NCI-H2196 treated with DMSO at 0.1 percent for 48 hours (cell line): ENCODE results near the gene TK1.
"Not testable (repeated sequence)": the region's sequence is repeated elsewhere in the genome, so short reads cannot be mapped to it uniquely, and the experiment has no call there.

Source experiments
- DNase-seq: peaks from one replicate; lab custom pipeline; 2025; ENCODE audit not compliant: unreplicated experiment; lab: John Stamatoyannopoulos, UW

TK1 gene

DNA sequence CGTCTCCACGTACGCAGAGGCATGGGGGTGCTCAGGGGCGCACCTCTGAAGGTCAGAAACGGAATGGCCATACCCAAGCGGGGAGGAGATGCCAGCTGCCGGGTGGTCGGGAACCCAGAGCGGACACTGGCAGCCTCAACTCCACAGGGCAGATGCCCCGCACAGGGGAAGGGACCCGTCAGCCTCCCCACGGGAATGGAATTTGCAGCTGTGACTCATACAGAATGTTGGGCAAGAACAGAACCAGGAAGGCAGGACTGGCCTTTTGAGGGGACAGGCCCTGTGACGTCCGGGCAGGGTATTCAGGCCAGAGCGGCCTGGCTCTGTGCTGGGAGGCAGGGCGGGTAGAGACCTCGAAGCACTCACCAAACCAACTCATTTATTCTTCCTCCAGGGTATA is 7.5 kb downstream of the TK1 start:
- DNase-seq = no peak

DNA sequence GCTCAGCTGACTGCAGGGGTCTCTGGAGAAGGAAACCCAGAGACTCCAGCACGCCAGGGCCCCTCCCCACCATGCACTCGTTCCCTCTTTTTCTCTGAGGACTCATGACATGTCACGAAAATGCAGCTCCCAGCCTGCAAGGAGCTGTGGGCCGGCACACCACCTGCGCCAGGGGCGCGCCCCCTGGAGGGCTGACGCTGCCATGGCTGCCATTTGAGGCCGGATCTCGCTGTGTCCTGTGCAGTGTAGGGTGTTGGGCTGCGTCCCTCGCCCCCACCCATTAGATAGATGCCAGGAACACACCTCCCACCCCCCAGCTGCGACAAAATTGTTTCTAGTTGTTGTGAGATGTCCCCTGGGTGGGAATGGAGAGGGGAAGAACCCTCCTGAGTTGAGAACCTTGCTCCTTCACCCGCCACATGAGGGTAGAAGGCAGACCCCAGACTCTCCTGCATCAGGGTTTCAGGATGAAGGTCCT is 10.3 kb downstream of the TK1 start:
- no peak for DNase-seq

DNA sequence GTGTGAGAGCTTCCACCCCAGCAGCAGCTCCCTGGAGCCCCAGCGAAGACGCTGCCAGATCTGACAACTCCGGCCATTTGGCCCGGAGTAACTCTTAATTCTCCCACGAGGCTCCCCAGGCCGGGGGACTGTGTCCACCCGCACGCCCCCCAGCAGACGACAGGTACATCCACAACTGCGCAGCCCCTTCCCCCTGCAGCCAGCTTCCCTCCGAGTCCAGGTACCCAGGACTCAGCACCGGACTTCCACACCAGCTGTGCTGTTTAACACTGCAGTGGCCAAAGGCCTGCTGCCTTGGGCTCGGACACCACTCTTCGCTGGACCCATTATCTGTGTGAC is 11.2 kb downstream of the TK1 start:
- DNase-seq = no peak

DNA sequence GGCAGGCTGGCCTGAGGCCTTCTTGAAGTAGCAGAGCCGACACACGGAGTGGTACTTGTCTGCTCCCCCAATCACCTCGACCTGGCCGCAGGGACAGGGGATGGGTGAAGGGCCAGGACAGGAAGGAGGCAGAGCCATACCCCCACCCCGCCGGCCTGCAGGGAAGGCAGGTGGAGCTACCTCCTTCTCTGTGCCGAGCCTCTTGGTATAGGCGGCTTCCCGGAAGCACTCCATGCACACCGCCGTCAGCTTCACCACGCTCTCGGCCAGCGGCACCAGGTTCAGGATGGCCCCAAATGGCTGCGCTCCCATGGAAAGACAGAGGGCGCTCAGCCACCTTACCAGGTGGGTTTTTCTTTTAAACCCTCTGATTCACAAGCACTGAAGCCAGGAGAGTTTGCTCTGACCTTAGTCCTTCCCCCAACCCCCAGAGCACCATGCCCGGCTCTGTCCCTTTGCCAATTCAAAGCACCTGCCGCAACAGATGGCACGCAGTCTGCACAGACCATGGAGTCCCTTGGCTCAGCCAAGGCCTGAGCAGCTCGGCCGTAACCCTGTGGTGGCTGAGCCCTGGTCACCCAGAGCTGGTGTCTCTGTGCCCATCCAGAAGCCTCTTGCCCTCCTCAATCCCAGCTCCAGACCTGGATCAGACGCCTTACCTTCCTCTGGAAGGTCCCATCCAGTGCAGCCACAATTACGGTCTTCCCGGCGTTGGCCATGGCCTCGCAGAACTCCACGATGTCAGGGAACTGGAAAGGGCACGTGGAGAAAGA is 11.8 kb downstream of the TK1 start:
- peak; percentile 98 for DNase-seq

DNA sequence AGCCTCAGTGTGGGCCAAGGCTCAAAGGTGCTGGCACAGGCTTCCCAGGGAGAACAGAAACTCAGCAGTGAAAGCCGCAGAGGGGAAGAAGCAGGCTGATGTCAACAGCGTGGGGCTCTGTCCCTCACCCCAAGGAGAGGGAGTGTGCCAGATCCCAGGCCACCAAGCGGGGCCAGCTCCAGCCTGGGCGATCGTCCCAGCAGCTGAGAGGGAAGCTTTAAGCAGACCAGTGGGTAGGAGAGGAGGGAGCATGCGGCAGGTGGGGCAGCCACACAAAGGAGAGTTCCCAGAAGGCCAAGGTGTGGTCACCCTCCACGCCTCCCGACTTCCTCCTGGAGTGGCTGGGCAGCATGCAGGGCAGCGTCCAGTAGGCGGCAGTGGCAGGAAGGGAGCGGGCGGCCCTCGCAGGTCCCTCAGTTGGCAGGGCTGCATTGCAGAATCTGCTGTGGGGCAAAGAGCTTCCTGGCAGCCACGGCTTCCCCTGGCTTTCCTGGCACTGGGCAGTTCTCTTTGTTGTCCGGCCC is 12.4 kb downstream of the TK1 start:
- DNase-seq = peak; percentile 99

DNA sequence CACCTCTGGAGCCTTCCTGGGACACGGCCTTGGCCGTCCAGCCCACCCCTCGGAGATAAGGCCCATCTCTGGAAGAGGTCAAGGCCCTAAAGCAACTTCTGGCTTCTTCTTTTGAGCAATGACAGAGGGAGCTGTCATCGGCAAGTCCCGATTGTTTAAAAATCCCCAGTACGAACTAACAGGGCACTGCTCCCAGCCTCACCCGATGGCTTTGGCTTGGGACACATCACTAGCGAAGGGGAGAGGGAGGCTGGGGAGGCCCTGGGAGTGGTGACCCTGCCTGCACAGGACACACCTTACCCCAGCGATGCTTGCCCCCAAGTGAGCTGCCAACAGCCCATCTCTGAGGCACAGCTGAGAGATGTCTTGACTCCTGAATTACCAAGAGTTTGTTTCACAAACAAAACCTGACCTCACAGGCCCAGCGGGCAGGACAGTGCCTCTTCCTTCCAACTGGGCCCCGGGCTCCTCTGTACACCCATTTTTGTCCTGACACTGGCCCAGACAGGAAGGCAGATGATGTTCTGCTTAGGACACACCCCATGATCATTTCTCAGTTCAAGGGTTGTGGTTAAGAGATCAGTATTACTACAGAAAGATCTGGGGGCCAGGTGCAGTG is 13.6 kb downstream of the TK1 start:
- DNase-seq = no peak

DNA sequence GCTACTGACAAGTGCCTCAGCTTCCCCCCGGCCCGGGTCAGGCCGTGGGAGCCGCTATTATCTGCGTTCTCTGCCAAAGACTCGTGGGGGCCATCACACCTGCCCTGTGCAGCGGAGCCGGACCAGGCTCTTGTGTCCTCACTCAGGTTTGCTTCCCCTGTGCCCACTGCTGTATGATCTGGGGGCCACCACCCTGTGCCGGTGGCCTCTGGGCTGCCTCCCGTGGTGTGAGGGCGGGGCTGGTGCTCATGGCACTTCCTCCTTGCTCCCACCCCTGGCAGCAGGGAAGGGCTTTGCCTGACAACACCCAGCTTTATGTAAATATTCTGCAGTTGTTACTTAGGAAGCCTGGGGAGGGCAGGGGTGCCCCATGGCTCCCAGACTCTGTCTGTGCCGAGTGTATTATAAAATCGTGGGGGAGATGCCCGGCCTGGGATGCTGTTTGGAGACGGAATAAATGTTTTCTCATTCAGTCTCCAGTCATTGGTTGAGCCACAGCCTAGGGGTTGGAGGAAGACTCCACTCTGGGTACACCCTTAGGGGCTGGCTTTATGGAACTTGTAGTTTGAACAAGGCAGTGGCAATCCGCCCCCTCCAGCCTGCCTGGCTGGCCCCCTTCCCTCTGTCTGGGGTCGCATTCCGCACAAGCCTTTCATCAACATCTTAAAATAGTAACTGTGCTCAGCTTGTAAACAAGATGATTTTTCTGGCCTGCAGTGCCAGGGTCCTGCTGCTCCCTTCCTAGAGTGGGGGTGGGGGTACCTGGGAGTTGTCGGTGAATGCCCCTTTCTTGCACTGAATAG is 14.4 kb downstream of the TK1 start:
- DNase-seq = no peak

DNA sequence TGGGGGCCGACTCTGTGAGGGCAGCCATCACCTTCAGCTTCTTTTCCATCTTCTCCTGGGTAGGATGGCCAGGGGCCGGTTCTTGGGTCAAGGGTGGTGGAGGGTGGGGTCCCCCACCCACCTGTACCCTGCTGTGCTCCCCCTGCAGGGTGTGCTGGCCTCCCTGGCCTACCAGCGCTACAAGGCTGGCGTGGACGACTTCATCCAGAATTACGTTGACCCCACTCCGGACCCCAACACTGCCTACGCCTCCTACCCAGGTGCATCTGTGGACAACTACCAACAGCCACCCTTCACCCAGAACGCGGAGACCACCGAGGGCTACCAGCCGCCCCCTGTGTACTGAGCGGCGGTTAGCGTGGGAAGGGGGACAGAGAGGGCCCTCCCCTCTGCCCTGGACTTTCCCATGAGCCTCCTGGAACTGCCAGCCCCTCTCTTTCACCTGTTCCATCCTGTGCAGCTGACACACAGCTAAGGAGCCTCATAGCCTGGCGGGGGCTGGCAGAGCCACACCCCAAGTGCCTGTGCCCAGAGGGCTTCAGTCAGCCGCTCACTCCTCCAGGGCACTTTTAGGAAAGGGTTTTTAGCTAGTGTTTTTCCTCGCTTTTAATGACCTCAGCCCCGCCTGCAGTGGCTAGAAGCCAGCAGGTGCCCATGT is 15.1 kb downstream of the TK1 start:
- not testable (repeated sequence) for DNase-seq

DNA sequence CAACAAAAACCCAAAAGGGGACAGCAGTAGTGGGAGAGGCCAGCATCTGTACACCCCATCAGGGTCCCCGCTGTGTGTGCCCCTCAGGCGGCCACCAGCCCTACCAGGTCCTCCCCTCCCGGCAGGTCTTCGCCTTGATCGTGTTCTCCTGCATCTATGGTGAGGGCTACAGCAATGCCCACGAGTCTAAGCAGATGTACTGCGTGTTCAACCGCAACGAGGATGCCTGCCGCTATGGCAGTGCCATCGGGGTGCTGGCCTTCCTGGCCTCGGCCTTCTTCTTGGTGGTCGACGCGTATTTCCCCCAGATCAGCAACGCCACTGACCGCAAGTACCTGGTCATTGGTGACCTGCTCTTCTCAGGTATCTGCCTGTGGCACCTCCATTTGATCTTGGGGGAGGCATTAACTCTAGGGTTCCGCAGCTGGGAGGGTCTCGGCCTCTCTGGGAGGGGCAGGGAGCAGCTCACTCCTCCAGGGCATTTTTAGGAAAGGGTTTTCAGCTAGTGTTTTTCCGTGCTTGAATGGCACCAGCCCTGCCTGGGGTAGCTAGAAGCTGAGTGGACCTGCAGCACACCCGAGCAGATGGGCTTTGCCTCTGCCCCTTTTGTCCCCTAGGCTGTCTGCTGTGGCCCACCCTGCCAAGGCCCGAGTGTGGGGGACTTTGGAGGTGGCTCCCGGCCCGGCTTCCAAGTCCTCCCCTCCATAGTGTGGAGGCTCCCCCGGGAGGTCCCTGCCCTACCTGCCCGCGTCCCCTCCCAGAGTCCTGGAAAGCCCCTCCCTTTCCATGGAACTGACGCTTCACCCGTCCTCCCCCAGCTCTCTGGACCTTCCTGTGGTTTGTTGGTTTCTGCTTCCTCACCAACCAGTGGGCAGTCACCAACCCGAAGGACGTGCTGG is 15.9 kb downstream of the TK1 start:
- DNase-seq = no peak

DNA sequence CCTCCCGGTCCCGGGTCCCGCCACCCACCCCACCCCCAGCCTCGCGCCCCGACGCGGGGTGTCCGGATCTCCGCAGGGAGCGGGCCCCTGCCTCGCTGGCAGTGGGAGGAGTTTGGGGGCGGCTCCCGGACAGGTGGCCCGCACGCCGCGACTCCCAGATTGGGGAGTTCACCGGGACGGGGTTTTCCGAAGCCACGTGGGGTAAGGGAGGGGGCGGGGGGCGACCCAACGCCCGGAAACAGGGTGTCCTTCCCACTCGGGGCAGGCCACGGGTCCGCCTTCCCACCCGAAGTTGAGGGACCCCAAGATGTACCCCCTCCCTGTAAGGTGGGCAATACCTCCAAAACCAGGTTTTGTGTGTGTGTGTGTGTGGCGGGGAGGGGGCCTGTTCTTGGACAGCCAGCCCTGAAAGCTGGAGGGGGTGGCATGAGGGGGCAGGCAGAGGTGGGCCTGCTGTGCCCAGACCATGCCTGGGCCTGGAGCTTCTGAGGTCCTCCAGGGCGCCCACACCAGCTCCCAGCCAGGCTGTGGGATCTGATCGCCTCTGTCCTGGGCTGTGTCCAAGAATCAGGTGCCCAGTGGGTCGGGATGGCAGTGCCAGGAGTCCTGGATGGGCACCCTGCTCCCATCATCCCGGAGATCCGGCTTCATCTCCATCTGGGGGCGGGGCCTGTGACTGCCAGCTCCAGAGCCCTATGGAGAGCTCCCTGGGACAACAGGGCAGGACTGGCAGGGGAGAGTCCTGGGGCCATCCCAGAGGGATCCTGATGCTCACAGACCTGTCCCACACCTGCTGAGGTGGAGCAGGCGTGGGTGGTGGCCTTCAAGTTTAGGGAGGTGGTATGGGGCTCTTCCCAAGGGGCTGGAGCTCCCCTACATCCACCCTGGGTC is 17.7 kb downstream of the TK1 start:
- peak; percentile 62 for DNase-seq

DNA sequence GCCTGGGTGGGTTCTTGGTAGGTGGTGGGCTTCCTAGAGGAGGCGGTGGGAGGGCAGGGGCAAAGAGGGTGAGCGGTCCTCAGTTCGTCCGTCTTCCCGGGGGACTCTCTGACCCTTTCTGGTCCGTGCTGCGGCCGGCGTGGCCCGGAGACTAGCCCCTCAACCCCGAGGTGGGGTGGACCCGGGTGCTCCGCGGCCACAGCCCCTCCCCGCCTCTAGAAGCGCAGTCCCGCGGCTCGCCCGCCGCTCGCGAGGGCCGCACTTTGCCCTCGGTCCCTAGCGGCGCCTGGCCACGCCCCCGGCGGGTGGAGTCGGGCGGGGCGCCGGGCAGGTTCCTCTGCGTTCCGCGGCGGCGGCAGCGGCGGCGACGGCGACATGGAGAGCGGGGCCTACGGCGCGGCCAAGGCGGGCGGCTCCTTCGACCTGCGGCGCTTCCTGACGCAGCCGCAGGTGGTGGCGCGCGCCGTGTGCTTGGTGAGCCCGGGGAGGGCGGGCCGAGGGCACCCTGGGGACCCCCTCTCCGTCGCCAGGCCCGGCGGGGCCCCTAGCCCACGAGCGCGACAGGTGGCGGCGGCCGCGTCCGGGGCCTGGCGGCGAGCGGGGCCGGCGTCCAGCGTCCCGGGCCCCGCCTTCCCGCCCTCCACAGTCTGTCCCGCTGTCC is 18.5 kb downstream of the TK1 start, which contains the start of gene SYNGR2:
SYNGR2 (plus strand) TSS at position 340 of the 661 bp plus-strand sequence; CDS start at position 376, 36 bp downstream.
- DNase-seq = peak; percentile 76

DNA sequence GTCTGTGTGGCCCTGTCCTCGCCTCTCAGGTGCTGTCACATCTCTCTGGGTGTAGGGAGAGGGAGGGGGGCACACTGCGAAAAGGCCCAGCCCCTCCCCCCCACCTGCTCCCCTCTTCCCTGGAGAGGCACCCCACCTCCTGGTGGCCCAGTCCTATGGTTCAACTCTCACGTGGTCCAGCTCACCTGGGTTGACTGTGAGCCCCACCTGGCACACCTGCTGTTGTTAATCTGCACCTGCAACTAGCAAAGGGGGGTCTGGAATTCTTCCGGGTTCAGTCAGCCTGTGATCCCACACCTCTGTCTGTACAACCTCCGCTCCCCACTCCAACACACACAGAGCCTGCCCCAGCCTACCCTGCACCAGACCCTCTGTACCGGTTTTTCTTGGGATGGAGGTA is 20.4 kb downstream of the TK1 start:
- DNase-seq = no peak

DNA sequence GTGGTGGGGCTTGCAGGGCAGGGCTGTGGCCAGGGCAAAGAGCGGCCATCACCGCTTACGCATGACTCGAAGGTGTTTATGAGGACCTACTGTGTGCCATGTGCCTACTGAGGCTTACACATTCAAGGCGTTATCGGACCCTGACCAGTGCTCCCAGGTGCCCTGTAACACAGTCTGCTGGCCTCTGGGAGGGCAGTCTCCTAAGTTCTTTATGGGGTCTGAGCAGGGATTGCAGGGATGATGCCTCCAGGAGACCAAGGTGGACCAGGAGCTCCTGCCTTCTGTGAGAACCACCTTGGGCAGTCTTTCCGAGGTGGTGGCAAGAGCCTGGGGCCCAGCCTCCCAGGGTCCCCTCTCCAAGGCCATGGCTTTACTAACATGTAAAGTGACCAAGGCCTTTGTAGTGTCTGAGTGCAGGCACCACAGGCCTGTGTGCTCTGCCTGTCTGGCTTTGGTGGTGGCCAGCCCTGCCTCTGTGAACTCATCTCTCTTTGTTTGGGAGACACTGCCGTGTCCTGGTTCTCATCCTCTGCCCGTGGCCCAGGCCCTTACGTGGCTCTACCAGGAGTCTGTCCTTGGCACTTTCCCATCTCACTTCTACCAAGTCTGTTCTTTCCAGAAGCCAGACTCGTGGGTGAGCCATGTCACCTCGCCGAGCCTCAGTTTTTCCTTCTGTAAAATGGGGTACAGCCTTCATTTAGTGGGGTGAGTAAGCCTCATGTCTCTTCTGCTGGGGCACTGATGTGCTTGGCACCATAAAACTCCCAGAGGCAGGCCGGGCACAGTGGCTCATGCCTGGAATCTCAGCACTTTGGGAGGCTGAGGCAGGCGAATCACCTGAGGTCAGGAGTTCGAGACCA is 21.9 kb downstream of the TK1 start:
- no peak for DNase-seq

DNA sequence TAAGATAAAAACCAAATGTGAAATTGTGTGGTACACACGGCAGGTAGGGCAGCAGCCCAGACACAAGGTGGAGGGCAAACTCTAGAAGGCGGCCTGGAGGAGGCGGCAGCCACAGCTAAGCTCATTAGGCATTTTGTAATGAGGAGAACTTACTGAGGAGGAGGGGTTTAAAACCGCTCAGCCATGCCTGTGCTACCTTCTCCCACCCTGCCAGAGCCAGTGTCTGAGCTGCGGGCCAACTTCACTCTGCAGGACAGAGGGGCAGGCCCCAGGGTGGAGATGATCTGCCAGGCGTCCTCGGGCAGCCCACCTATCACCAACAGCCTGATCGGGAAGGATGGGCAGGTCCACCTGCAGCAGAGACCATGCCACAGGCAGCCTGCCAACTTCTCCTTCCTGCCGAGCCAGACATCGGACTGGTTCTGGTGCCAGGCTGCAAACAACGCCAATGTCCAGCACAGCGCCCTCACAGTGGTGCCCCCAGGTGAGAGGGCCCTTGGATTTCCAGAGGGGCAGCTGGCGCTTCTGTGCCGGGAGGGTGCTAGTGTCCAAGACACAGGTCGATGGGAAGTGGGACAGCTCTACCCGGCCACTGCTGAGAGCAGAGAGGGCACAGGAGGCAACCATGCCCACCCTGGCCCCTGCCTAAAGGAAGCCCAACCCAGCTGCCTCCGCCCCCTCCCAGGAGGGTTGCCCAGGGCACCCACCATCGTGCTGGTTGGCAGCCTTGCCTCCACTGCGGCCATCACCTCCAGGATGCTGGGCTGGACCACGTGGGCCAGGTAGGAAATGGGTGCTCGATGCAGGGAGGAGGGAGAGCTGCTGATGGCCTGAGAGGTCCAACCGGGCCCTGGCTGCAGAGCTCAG is 22.7 kb downstream of the TK1 start:
- DNase-seq = peak; percentile 81

DNA sequence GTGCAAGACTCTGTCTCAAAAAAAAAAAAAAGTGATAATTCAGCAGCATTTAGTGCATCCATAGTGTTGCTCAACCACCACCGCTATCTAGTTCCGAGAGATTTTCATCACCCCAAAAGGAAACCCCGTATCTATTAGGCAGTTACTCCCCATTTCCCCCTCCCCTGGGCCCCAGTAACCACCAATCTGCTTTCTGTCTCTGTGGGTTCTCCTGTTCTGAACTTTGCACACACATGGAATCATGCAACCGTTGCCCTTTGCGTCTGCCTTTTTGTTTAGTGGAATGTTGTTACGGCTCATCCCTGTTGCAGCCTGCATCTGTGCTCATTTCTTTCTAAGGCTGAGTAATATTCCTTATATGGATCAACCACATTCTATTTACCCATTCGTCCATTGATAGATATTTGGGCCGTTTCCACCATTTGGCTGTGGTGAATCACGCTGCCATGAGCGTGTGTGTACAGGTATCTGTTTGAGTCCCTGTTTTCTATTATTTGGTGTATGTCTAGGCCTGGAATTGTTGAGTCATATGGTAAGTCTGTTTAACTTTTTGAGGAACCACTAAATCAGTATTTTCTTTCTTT is 27.2 kb downstream of the TK1 start:
- DNase-seq = no peak
